Neural cell (in vitro differentiated cells): ENCODE measurements around the gene MICU1. TPM values are rescaled to one million over a fixed set of nuclear protein-coding genes. Genes with fewer than 3 reads are reported as not detected.

Experiments used
- H2AFZ ChIP-seq: fragments of 200-600, 300-800 bp; sonication (generic), shearing (Covaris generic); 2 replicates; pipeline ENCODE4 v1.6.0; 2014; ENCODE audit warnings: low read depth, mild to moderate bottlenecking, antibody characterized with exemption, low read length, moderate library complexity
- H3F3A ChIP-seq: fragments of 200-600 bp; shearing (Covaris generic); 2 replicates; pipeline ENCODE4 v1.6.1; 2016; ENCODE audit warnings: mild to moderate bottlenecking, moderate library complexity, mixed read lengths, antibody characterized with exemption, low read length; ENCODE audit not compliant: insufficient read depth, poor library complexity, severe bottlenecking
- H3K27ac ChIP-seq: fragments of 200-600, 300-800 bp; sonication (generic), shearing (Covaris generic); 2 replicates; pipeline ENCODE4 v1.5.1; 2014; ENCODE audit warnings: mild to moderate bottlenecking, low read length, moderate library complexity
- H3K27me3 ChIP-seq: fragments of 300-800, 200-600 bp; sonication (generic), shearing (Covaris generic); 2 replicates; pipeline ENCODE4 v1.6.0; 2014; ENCODE audit warnings: mild to moderate bottlenecking, low read depth, low read length, moderate library complexity; ENCODE audit not compliant: insufficient read depth
- H3K36me3 ChIP-seq: fragments of 300-800, 200-600 bp; sonication (generic), shearing (Covaris generic); 2 replicates; pipeline ENCODE4 v1.5.1; 2014; ENCODE audit warnings: mild to moderate bottlenecking, antibody characterized with exemption, low read length, moderate library complexity; ENCODE audit not compliant: insufficient read depth
- H3K4me2 ChIP-seq: fragments of 300-800, 200-600 bp; sonication (generic), shearing (Covaris generic); 2 replicates; pipeline ENCODE4 v1.6.0; 2014; ENCODE audit warnings: mild to moderate bottlenecking, low read length
- H3K4me3 ChIP-seq: fragments of 300-800, 200-600 bp; sonication (generic), shearing (Covaris generic); 2 replicates; pipeline ENCODE4 v1.5.1; 2014; ENCODE audit warnings: mild to moderate bottlenecking, low read length, moderate library complexity
- H3K79me2 ChIP-seq: fragments of 200-600 bp; shearing (Covaris generic); replicated peaks from 2 replicates; pipeline ENCODE4 v1.6.0; 2014; ENCODE audit warnings: mild to moderate bottlenecking, low read length, moderate library complexity; ENCODE audit not compliant: insufficient read depth
- H3K9ac ChIP-seq: fragments of 300-800, 200-600 bp; sonication (generic), shearing (Covaris generic); 2 replicates; pipeline ENCODE4 v1.6.1; 2016; ENCODE audit warnings: mild to moderate bottlenecking, low read length, mixed read lengths
- H3K9me2 ChIP-seq: fragments of 200-600 bp; shearing (Covaris generic); 2 replicates; pipeline ENCODE4 v1.6.1; 2016; ENCODE audit warnings: mild to moderate bottlenecking, low read length, mixed read lengths; ENCODE audit not compliant: insufficient read depth
- H3K9me3 ChIP-seq: fragments of 200-600, 300-800 bp; sonication (generic), shearing (Covaris generic); 2 replicates; pipeline ENCODE4 v1.6.1; 2016; ENCODE audit warnings: mild to moderate bottlenecking, mixed run types, low read length, moderate library complexity, mixed read lengths
- H4K20me1 ChIP-seq: fragments of 200-600 bp; shearing (Covaris generic); 2 replicates; pipeline ENCODE4 v1.6.1; 2016; ENCODE audit warnings: mild to moderate bottlenecking, mixed run types; ENCODE audit not compliant: insufficient read depth
- EP300 ChIP-seq: fragments of 450-650 bp; conservative IDR thresholded peaks from 2 replicates; pipeline ENCODE4 v1.6.1; 2014; ENCODE audit warnings: antibody characterized with exemption, mild to moderate bottlenecking, moderate library complexity; ENCODE audit not compliant: poor library complexity, severe bottlenecking
- EZH2 ChIP-seq: fragments of 200-600, 300-800 bp; shearing (Covaris generic), sonication (generic); IDR thresholded peaks from 2 replicates; pipeline ENCODE4 v1.6.1; 2014; ENCODE audit warnings: antibody characterized with exemption, low read length, borderline replicate concordance, mild to moderate bottlenecking; ENCODE audit not compliant: insufficient read depth, poor library complexity, severe bottlenecking
- MXI1 ChIP-seq: fragments of 450-650 bp; conservative IDR thresholded peaks from 2 replicates; pipeline ENCODE4 v1.6.1; 2014; ENCODE audit warnings: antibody characterized with exemption, mild to moderate bottlenecking; ENCODE audit not compliant: poor library complexity, severe bottlenecking
- POLR2AphosphoS5 ChIP-seq: IDR thresholded peaks from 2 replicates; pipeline ENCODE4 v1.6.1; 2012
- RAD21 ChIP-seq: fragments of 450-650 bp; conservative IDR thresholded peaks from 2 replicates; pipeline ENCODE4 v1.6.1; 2014; ENCODE audit warnings: antibody characterized with exemption, mild to moderate bottlenecking, moderate library complexity
- SMC3 ChIP-seq: fragments of 450-650 bp; conservative IDR thresholded peaks from 2 replicates; pipeline ENCODE4 v1.6.1; 2014; ENCODE audit warnings: antibody characterized with exemption, mild to moderate bottlenecking, moderate library complexity; ENCODE audit not compliant: poor library complexity
- TAF1 ChIP-seq: IDR thresholded peaks from 2 replicates; pipeline ENCODE4 v1.6.1; 2012; ENCODE audit warnings: low read depth
- polyA plus RNA-seq: library from polyadenylated mRNA; depleted of rRNA; stranded (reverse); fragments of >200 nt; gene quantifications from 2 replicates; pipeline ENCODE4 v1.2.3, GENCODE V29; 2014
- TF ChIP-seq, protein P1 (sequence below): fragments of 450-650 bp; IDR thresholded peaks from 2 replicates; pipeline ENCODE4 v1.5.1; 2014; ENCODE audit warnings: antibody characterized with exemption, mild to moderate bottlenecking, moderate library complexity; ENCODE audit not compliant: poor library complexity, severe bottlenecking
- TF ChIP-seq, protein P2 (sequence below): IDR thresholded peaks from 2 replicates; pipeline ENCODE4 v1.6.1; 2012; ENCODE audit warnings: borderline replicate concordance

Gene MICU1
- polyA plus RNA-seq, 1 donor from 2014 or later, result 86.0 TPM

DNA sequence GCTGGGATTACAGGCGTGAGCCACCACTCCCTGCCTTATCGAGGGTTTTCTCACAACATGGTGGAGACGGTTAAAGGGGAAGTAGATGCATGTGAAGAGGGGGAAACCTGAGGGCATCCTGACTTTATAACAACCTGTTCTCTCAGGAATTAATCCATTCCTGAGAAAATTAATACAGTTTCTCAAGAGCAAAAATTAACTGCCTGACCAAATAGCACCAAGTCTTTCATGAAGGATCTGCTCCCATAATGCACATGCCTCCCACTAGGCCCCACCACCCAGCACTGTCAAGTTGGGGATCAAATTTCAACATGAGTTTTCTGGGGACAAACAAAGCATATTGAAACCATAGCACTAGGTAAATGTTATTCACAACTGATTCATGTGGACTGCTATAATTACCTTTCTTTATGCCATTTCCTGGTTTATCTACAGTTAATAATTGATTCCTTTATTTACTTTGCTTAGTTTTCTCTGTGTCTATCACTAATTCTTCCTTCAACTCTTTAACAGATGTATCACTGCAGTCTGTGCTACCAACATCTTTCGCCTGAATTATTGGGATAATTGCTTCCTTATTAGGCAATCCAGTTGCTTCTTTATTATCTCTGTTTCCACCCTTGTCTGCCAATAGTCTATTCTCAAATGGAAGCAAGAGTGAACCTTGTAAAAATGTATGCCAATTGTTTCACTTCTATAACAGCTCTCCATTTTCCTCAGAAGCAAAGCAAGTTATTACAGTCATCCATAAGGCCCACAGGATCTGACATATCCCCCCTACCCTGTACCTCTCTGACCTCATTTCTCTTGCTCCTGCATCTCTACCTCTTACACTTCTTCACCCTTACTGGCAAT, 12.9 kb upstream of the MICU1 start:
- Histone ChIP-seq H2AFZ (no peak overlapping the region), H3K27ac (no peak overlapping the region), H3K4me2 (no peak overlapping the region), H3K9me3 (no peaks in the 10 kb centered on the region), H3K9ac (no peak overlapping the region), H3K4me3 (no peak overlapping the region), H3K9me2 (no peaks in the 10 kb centered on the region), H3K36me3 (no peaks in the 10 kb centered on the region), H4K20me1 (no peaks in the 10 kb centered on the region), H3K79me2 (no peaks in the 10 kb centered on the region), H3K27me3 (no peaks in the 10 kb centered on the region), H3F3A (no peaks in the 10 kb centered on the region)
- TF ChIP-seq MXI1 (no peak), EZH2 (no peak), EP300 (no peak), SMC3 (no peak), RAD21 (no peak), TAF1 (no peak), POLR2AphosphoS5 (no peak)
- TF ChIP-seq, protein P1, sequence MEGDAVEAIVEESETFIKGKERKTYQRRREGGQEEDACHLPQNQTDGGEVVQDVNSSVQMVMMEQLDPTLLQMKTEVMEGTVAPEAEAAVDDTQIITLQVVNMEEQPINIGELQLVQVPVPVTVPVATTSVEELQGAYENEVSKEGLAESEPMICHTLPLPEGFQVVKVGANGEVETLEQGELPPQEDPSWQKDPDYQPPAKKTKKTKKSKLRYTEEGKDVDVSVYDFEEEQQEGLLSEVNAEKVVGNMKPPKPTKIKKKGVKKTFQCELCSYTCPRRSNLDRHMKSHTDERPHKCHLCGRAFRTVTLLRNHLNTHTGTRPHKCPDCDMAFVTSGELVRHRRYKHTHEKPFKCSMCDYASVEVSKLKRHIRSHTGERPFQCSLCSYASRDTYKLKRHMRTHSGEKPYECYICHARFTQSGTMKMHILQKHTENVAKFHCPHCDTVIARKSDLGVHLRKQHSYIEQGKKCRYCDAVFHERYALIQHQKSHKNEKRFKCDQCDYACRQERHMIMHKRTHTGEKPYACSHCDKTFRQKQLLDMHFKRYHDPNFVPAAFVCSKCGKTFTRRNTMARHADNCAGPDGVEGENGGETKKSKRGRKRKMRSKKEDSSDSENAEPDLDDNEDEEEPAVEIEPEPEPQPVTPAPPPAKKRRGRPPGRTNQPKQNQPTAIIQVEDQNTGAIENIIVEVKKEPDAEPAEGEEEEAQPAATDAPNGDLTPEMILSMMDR, result no peak
- TF ChIP-seq, protein P2, sequence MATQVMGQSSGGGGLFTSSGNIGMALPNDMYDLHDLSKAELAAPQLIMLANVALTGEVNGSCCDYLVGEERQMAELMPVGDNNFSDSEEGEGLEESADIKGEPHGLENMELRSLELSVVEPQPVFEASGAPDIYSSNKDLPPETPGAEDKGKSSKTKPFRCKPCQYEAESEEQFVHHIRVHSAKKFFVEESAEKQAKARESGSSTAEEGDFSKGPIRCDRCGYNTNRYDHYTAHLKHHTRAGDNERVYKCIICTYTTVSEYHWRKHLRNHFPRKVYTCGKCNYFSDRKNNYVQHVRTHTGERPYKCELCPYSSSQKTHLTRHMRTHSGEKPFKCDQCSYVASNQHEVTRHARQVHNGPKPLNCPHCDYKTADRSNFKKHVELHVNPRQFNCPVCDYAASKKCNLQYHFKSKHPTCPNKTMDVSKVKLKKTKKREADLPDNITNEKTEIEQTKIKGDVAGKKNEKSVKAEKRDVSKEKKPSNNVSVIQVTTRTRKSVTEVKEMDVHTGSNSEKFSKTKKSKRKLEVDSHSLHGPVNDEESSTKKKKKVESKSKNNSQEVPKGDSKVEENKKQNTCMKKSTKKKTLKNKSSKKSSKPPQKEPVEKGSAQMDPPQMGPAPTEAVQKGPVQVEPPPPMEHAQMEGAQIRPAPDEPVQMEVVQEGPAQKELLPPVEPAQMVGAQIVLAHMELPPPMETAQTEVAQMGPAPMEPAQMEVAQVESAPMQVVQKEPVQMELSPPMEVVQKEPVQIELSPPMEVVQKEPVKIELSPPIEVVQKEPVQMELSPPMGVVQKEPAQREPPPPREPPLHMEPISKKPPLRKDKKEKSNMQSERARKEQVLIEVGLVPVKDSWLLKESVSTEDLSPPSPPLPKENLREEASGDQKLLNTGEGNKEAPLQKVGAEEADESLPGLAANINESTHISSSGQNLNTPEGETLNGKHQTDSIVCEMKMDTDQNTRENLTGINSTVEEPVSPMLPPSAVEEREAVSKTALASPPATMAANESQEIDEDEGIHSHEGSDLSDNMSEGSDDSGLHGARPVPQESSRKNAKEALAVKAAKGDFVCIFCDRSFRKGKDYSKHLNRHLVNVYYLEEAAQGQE, result no peak

DNA sequence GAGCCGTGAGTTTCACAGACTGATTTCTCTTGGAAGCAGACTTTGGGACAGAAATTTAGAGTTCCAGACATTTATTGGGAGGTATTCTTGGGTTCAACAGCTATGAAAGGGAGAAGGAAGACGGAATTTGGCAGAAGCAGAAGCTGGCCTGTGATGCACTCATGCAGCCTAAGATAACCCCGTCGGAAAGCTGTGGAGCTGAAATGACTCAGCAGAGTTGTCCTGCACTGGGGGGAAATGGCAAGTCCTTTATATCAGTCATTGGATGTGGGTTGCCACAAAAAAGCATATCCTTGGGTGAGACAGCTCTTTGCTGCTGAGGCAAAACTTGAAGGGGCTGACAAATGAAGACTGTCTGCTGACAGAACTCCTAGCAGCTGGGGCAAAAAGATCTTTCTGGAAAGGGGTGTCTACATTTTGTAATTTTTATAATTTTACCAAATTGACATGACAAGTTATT, 11.5 kb upstream of the MICU1 start:
- H3K27me3 ChIP-seq, result no peaks in the 10 kb centered on the region
- no peaks in the 10 kb centered on the region for H3F3A ChIP-seq
- no peak overlapping the region for H2AFZ ChIP-seq
- H3K79me2 ChIP-seq, result no peaks in the 10 kb centered on the region
- no peak overlapping the region for H3K27ac ChIP-seq
- no peak overlapping the region for H3K4me3 ChIP-seq
- H3K9me3 ChIP-seq, result no peaks in the 10 kb centered on the region
- no peaks in the 10 kb centered on the region for H3K36me3 ChIP-seq
- H3K9me2 ChIP-seq, result no peaks in the 10 kb centered on the region
- TF ChIP-seq EP300 (no peak), POLR2AphosphoS5 (no peak), EZH2 (no peak), SMC3 (no peak), TAF1 (no peak), RAD21 (no peak), MXI1 (no peak)
- TF ChIP-seq, protein P2, result no peak
- TF ChIP-seq, protein P1, result no peak
- H3K4me2 ChIP-seq, result no peak overlapping the region
- no peaks in the 10 kb centered on the region for H4K20me1 ChIP-seq
- no peak overlapping the region for H3K9ac ChIP-seq
